ENCODE measurements around the gene CORO7.
"Not testable (repeated sequence)": the region's sequence is repeated elsewhere in the genome, so short reads cannot be mapped to it uniquely, and the experiment has no call there.

CORO7 gene

DNA sequence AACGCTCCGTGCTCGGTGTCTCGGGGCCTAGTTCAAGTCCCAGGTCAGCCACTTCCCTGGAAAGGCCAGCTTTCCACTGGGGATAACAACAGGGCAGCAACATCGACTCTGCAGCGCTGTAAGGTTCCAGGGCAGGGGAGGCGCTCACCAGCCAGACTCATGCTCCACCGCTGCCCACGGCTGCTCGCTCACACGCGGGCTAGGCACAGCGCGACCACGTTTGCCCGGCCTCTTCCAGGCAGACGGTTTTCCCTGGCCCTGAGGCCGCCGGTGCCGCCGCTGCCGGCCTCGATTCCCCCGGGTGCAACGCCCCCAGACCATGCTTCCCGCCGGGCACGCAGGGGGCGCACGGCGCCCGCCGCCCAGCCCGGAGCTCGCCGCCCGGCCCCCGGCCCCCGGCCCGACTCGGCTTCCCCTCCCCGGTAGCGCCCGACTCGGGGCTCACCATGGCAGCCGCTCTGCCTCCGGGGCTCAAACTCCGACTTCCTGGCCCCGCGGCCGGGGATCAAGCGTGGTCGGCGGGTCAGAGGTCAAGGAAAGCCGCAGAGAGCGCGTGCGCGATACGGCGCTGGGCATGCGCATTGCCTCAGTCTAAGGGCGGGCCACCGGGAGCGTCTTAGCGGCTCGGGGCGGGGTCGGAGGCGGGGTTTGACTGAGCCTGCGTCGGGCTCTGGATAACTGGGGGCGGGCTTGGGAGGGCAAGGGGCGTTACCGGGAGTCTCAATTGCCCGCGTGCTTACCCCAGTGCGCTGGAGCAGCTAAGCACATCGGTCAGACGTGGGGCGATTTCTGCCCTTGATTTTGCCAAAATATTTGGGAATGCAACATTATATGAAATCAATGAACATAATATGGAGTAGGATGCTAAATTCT, 65.4 kb downstream of the CORO7 start, which contains the start of gene PAM16:
Gene PAM16, minus strand, starts transcription at position 535 of the 873 bp plus-strand sequence. Its CDS starts 87 bp downstream, at position 448.
- H3K36me3 ChIP-seq (ENCODE audit: insufficient read depth, low read length): no peaks in the 10 kb centered on the region
- H3K4me3 ChIP-seq (ENCODE audit: low read length): peak within 1 kb of the TSS; percentile 99
- H3K27me3 ChIP-seq (ENCODE audit: insufficient read depth, low read length): no peaks in the 10 kb centered on the region
- peak within 1 kb of the TSS; percentile 83 for H2AFZ ChIP-seq (ENCODE audit: low read depth, low read length)
- no peaks in the 10 kb centered on the region for H3K9me3 ChIP-seq (ENCODE audit: low read length)
- peaks cover 9% of the 10 kb centered on the region for H3K4me1 ChIP-seq (ENCODE audit: insufficient read depth, low read length)

DNA sequence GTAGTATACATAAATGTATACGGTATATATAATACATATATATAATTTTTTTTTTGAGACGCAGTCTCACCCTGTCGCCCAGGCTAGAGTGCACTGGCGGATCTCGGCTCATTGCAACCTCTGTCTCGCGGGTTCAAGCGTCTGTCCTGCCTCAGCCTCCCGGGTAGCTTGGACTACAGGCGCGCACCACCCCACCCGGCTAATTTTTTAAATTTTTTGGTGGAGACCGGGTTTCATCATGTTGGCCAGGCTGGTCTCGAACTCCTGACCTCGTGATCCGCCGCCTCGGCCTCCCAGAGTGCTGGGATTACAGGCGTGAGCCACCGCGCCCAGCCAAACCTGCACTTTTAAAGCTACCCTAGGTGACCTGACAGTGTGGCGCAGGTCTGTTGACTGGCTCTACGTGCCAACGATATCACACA, 66.0 kb downstream of the CORO7 start:
- H3K9me3 ChIP-seq (ENCODE audit: low read length): no peaks in the 10 kb centered on the region
- no peaks in the 10 kb centered on the region for H3K27me3 ChIP-seq (ENCODE audit: insufficient read depth, low read length)
- no peaks in the 10 kb centered on the region for H3K36me3 ChIP-seq (ENCODE audit: insufficient read depth, low read length)
- peak overlapping the region; percentile 99 for H3K4me3 ChIP-seq (ENCODE audit: low read length)
- peaks cover 9% of the 10 kb centered on the region for H3K4me1 ChIP-seq (ENCODE audit: insufficient read depth, low read length)
- no peak overlapping the region for H2AFZ ChIP-seq (ENCODE audit: low read depth, low read length)

GRCh38 chr16:4349332-4349731, 67.1 kb downstream of the CORO7 start:
- Histone ChIP-seq H3K36me3 (ENCODE audit: insufficient read depth, low read length) (no peaks in the 10 kb centered on the region), H3K4me1 (ENCODE audit: insufficient read depth, low read length) (peaks cover 9% of the 10 kb centered on the region), H3K4me3 (ENCODE audit: low read length) (no peak overlapping the region), H3K9me3 (ENCODE audit: low read length) (no peaks in the 10 kb centered on the region), H3K27me3 (ENCODE audit: insufficient read depth, low read length) (no peaks in the 10 kb centered on the region), H2AFZ (ENCODE audit: low read depth, low read length) (no peak overlapping the region)

DNA sequence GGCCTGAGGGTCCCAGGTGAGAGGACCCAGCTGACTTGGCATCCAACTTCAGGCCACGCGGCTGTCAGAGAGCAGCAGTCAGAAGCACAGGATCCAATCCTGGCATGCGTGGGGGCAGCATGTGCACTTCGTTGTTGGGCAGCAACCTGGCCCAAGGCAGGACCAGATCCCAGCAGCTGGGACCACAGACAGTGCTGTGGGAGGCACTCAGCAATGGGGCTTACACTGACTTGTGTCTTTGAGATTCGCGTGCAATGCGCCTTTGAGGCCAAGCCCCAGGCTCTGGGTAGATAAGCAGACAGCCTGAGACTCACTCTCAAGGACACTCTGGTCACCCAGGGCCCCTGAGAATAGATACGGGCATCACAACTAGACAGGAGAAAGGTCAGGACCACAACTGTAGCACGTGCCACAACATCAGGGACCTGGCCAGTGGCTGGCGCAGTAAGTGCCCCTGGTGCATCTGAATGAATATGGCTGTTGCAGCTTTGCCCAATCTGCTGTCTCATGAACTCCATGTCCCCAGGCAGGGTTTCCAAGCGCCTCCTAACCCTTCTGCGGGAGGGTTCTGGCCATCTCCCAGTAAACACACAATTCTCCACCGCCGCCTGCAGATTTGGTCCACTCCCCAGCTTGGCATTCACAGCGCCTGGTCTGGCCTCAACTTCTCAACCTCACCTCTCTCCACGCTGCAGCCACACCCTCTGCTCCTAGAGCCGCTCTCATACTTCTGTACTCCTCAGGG, 68.5 kb downstream of the CORO7 start:
- peaks cover 9% of the 10 kb centered on the region for H3K4me1 ChIP-seq (ENCODE audit: insufficient read depth, low read length)
- H3K27me3 ChIP-seq (ENCODE audit: insufficient read depth, low read length): no peaks in the 10 kb centered on the region
- H3K4me3 ChIP-seq (ENCODE audit: low read length): no peak overlapping the region
- no peaks in the 10 kb centered on the region for H3K9me3 ChIP-seq (ENCODE audit: low read length)
- no peak overlapping the region for H2AFZ ChIP-seq (ENCODE audit: low read depth, low read length)
- H3K36me3 ChIP-seq (ENCODE audit: insufficient read depth, low read length): no peaks in the 10 kb centered on the region

- Histone ChIP-seq H3K27me3 (ENCODE audit: insufficient read depth, low read length) (no peaks in the 10 kb centered on the region), H3K9me3 (ENCODE audit: low read length) (no peaks in the 10 kb centered on the region)
These were observed 69.4 kb downstream of the CORO7 start for GRCh38 chr16:4347010-4347409.

DNA sequence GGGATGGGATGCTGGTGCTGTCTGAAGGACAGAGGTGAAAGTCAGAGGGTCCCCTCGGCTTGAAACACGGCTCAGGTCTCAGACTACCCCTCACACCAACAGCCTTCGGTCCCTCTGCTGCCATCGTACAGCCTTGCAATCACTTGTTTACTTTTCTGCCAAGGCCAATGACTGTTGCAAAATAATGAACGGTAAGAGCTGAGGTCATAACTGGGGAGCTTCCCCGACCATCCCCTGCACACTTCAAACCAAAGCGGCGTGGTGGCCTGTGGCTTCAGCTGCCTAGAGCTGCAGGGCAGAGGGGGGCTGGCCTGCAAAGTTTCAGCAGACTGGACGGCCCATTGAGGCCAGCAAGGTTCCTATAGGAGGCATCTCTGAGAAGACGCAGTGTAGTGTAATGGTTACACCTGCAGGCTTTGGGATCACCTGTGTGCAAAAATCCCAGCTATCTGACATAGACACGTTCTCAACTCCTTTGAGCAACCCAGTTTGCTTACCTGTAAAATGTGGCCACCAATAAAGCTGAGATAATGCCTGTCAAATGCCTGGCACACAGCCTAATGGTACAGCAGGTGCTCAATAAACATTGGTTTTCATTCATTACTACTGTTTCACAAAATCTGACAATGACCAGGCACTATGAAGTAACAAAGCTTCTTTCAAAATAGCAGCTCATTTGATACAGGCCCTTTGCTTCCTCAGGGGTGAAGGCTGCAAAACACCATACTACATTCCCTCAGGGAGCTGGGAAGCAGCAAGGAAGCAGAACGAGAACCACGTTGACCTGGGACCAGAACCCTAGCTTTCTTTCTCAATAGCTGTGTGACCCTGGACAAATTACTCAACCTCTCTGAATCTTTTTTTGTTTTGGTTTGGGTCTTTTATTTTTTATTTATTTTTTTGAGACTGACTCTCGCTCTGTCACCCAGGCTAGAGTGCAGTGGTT, 70.3 kb downstream of the CORO7 start:
- Histone ChIP-seq H3K4me3 (ENCODE audit: low read length) (no peak overlapping the region), H3K27me3 (ENCODE audit: insufficient read depth, low read length) (no peaks in the 10 kb centered on the region), H3K4me1 (ENCODE audit: insufficient read depth, low read length) (peaks cover 4% of the 10 kb centered on the region), H3K9me3 (ENCODE audit: low read length) (no peaks in the 10 kb centered on the region), H3K36me3 (ENCODE audit: insufficient read depth, low read length) (no peaks in the 10 kb centered on the region), H2AFZ (ENCODE audit: low read depth, low read length) (no peak overlapping the region)

More at GRCh38 chr16:4347010-4347409, 69.4 kb downstream of the CORO7 start:
- H2AFZ ChIP-seq (ENCODE audit: low read depth, low read length): no peak overlapping the region
- H3K4me3 ChIP-seq (ENCODE audit: low read length): no peak overlapping the region
- no peaks in the 10 kb centered on the region for H3K36me3 ChIP-seq (ENCODE audit: insufficient read depth, low read length)
- peaks cover 9% of the 10 kb centered on the region for H3K4me1 ChIP-seq (ENCODE audit: insufficient read depth, low read length)

GRCh38 chr16:4344983-4345835, 71.2 kb downstream of the CORO7 start:
- Histone ChIP-seq H3K9me3 (ENCODE audit: low read length) (no peaks in the 10 kb centered on the region), H3K27me3 (ENCODE audit: insufficient read depth, low read length) (no peaks in the 10 kb centered on the region), H3K4me1 (ENCODE audit: insufficient read depth, low read length) (no peaks in the 10 kb centered on the region), H3K36me3 (ENCODE audit: insufficient read depth, low read length) (peaks cover 7% of the 10 kb centered on the region), H3K4me3 (ENCODE audit: low read length) (no peak overlapping the region), H2AFZ (ENCODE audit: low read depth, low read length) (no peak overlapping the region)

GRCh38 chr16:4344300-4344982, 72.0 kb downstream of the CORO7 start:
- not testable (repeated sequence) for H2AFZ ChIP-seq (ENCODE audit: low read depth, low read length); H3K4me3 ChIP-seq (ENCODE audit: low read length); H3K4me1 ChIP-seq (ENCODE audit: insufficient read depth, low read length); H3K9me3 ChIP-seq (ENCODE audit: low read length); H3K27me3 ChIP-seq (ENCODE audit: insufficient read depth, low read length)
- peaks cover 12% of the 10 kb centered on the region for H3K36me3 ChIP-seq (ENCODE audit: insufficient read depth, low read length)

- H3K27me3 ChIP-seq (ENCODE audit: insufficient read depth, low read length): no peaks in the 10 kb centered on the region
- no peak overlapping the region for H3K4me3 ChIP-seq (ENCODE audit: low read length)
- H3K9me3 ChIP-seq (ENCODE audit: low read length): no peaks in the 10 kb centered on the region
- no peak overlapping the region for H2AFZ ChIP-seq (ENCODE audit: low read depth, low read length)
- H3K36me3 ChIP-seq (ENCODE audit: insufficient read depth, low read length): peaks cover 15% of the 10 kb centered on the region
- H3K4me1 ChIP-seq (ENCODE audit: insufficient read depth, low read length): no peaks in the 10 kb centered on the region
These were observed 73.3 kb downstream of the CORO7 start for GRCh38 chr16:4342866-4343744.

DNA sequence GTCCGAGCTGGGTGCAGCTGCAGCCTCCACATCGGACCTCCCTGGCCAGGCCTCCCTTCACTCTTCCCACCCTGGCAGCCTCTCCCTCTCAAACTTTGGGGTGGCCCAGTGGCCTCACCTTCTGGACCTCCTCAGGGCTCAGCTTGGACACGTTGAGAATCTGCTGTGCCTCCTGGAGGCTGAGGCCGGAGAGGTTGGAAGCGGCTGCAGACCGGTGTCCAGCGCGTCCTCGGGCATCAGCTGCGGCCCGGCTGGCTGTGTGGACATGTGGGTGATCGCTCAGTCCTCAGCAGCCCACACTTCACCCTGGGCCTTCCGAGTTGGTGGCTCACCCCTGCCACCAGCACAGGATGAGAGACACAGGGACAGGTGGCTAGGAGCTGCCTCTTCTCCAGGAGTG, 75.1 kb downstream of the CORO7 start:
- H3K36me3 ChIP-seq (ENCODE audit: insufficient read depth, low read length): peaks cover 28% of the 10 kb centered on the region
- no peak overlapping the region for H3K4me3 ChIP-seq (ENCODE audit: low read length)
- no peaks in the 10 kb centered on the region for H3K27me3 ChIP-seq (ENCODE audit: insufficient read depth, low read length)

DNA sequence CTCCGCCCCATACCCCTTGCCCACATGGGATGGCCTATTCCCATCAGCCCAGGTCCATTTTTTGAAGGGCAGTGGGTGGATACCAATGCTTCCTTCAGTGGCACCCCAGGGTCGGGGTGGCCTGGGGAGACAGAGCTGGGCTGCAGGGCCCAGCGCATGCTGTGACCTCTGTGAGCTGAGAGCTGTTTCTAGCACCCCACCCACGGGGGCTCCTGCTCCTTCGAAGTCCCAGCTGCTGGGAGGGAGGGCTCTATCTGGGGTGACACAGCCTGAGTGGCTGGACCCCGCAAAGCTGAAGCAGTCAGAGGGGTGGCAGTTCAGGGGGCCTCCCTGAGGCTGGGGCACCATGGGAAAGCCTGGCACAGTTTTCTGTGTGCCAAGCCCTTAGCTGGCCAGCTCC, 76.0 kb downstream of the CORO7 start:
- Histone ChIP-seq H3K4me3 (ENCODE audit: low read length) (no peak overlapping the region), H3K9me3 (ENCODE audit: low read length) (no peaks in the 10 kb centered on the region), H2AFZ (ENCODE audit: low read depth, low read length) (no peak overlapping the region), H3K4me1 (ENCODE audit: insufficient read depth, low read length) (no peaks in the 10 kb centered on the region), H3K36me3 (ENCODE audit: insufficient read depth, low read length) (peaks cover 36% of the 10 kb centered on the region), H3K27me3 (ENCODE audit: insufficient read depth, low read length) (no peaks in the 10 kb centered on the region)

More for the DNA sequence above, 75.1 kb downstream of the CORO7 start:
- Histone ChIP-seq H3K9me3 (ENCODE audit: low read length) (no peaks in the 10 kb centered on the region), H3K4me1 (ENCODE audit: insufficient read depth, low read length) (no peaks in the 10 kb centered on the region), H2AFZ (ENCODE audit: low read depth, low read length) (no peak overlapping the region)

All from neuron (in vitro differentiated cells).